Measurements from ENCODE around the gene BAIAP2L1.

Gene BAIAP2L1

GRCh38 chr7:98434087-98434486 lies 33.2 kb upstream of the BAIAP2L1 start:
- H2BK12ac ChIP-seq (ENCODE audit: low read length) = peak overlapping the region; percentile 73
- peak overlapping the region; percentile 70 for H2AK5ac ChIP-seq (ENCODE audit: low read depth, low read length)
- no peaks in the 10 kb centered on the region for H3K79me1 ChIP-seq (ENCODE audit: low read depth, low read length)
- no peak overlapping the region for H2BK120ac ChIP-seq (ENCODE audit: low read depth, low read length)
- H3K9ac ChIP-seq (ENCODE audit: low read depth, low read length, poor library complexity) = no peak overlapping the region
- H3K27me3 ChIP-seq (ENCODE audit: control insufficient read depth in 3 of 3, insufficient read depth in 3 of 3, low read depth in 1 of 3, low read length in 3 of 3) = no peaks in the 10 kb centered on the region
- peak overlapping the region; percentile 55 for H2BK15ac ChIP-seq (ENCODE audit: low read length)
- H2AFZ ChIP-seq (ENCODE audit: low read length) = no peak overlapping the region
- H3K4ac ChIP-seq (ENCODE audit: low read length) = no peak overlapping the region
- H4K91ac ChIP-seq (ENCODE audit: low read depth, low read length, poor library complexity) = no peak overlapping the region
- no peak overlapping the region for H3K27ac ChIP-seq (replicated peaks; ENCODE audit: low read length)
- no CpG with 5 or more reads among the region's 10 CpGs for WGBS, 2 donors (ENCODE audit: extremely low coverage in 2 of 2, insufficient read length in 2 of 2, insufficient replicate concordance in 1 of 2)
- peak overlapping the region; percentile 23 for H4K8ac ChIP-seq (ENCODE audit: low read depth, low read length)
- H3K4me3 ChIP-seq (ENCODE audit: low read length in 2 of 2) = no peak overlapping the region
- H2BK5ac ChIP-seq (ENCODE audit: low read length) = no peak overlapping the region
- no peak overlapping the region for H3K14ac ChIP-seq (ENCODE audit: low read length)
- H3K18ac ChIP-seq (ENCODE audit: low read length) = peak overlapping the region; percentile 28
- no peaks in the 10 kb centered on the region for H3K4me1 ChIP-seq (ENCODE audit: control insufficient read depth in 2 of 2, insufficient read depth in 1 of 2, low read depth in 1 of 2, low read length in 2 of 2)
- no peak for DNase-seq (ENCODE audit: low spot score)
- no peak overlapping the region for H3K23ac ChIP-seq (ENCODE audit: low read depth, low read length, poor library complexity)
- H3K36me3 ChIP-seq (replicated peaks in 1 of 2; ENCODE audit: control insufficient read depth in 2 of 2, insufficient read depth in 2 of 2, low read length in 2 of 2) = no peaks in the 10 kb centered on the region
- H3K4me2 ChIP-seq (ENCODE audit: insufficient read depth, low read length, poor library complexity, severe bottlenecking) = no peak overlapping the region
- H3K9me3 ChIP-seq (replicated peaks in 1 of 2; ENCODE audit: control insufficient read depth in 2 of 2, insufficient read depth in 1 of 2, low read depth in 1 of 2, low read length in 2 of 2) = peaks cover 0 to 2% of the 10 kb centered on the region in 2 donors

GRCh38 chr7:98429799-98430198 lies 28.9 kb upstream of the BAIAP2L1 start:
- H3K27ac ChIP-seq (replicated peaks; ENCODE audit: low read length) = no peak overlapping the region
- no peaks in the 10 kb centered on the region for H3K27me3 ChIP-seq (ENCODE audit: control insufficient read depth in 3 of 3, insufficient read depth in 3 of 3, low read depth in 1 of 3, low read length in 3 of 3)
- no peak overlapping the region for H2BK120ac ChIP-seq (ENCODE audit: low read depth, low read length)
- H2BK5ac ChIP-seq (ENCODE audit: low read length) = no peak overlapping the region
- DNase-seq (ENCODE audit: low spot score) = no peak
- no peak overlapping the region for H2BK15ac ChIP-seq (ENCODE audit: low read length)
- H3K23ac ChIP-seq (ENCODE audit: low read depth, low read length, poor library complexity) = no peak overlapping the region
- H3K4ac ChIP-seq (ENCODE audit: low read length) = no peak overlapping the region
- H3K18ac ChIP-seq (ENCODE audit: low read length) = no peak overlapping the region
- H4K8ac ChIP-seq (ENCODE audit: low read depth, low read length) = no peak overlapping the region
- H3K9me3 ChIP-seq (replicated peaks in 1 of 2; ENCODE audit: control insufficient read depth in 2 of 2, insufficient read depth in 1 of 2, low read depth in 1 of 2, low read length in 2 of 2) = peaks cover 0 to 2% of the 10 kb centered on the region in 2 donors
- H2BK12ac ChIP-seq (ENCODE audit: low read length) = no peak overlapping the region
- no CpG with 5 or more reads among the region's 13 CpGs for WGBS, 2 donors (ENCODE audit: extremely low coverage in 2 of 2, insufficient read length in 2 of 2, insufficient replicate concordance in 1 of 2)
- H4K91ac ChIP-seq (ENCODE audit: low read depth, low read length, poor library complexity) = no peak overlapping the region
- no peak overlapping the region for H3K4me2 ChIP-seq (ENCODE audit: insufficient read depth, low read length, poor library complexity, severe bottlenecking)
- no peak overlapping the region for H3K4me3 ChIP-seq (ENCODE audit: low read length in 2 of 2)
- no peak overlapping the region for H3K9ac ChIP-seq (ENCODE audit: low read depth, low read length, poor library complexity)
- no peak overlapping the region for H2AFZ ChIP-seq (ENCODE audit: low read length)
- H3K4me1 ChIP-seq (ENCODE audit: control insufficient read depth in 2 of 2, insufficient read depth in 1 of 2, low read depth in 1 of 2, low read length in 2 of 2) = no peaks in the 10 kb centered on the region
- no peak overlapping the region for H3K14ac ChIP-seq (ENCODE audit: low read length)
- no peak overlapping the region for H2AK5ac ChIP-seq (ENCODE audit: low read depth, low read length)
- no peaks in the 10 kb centered on the region for H3K79me1 ChIP-seq (ENCODE audit: low read depth, low read length)
- no peaks in the 10 kb centered on the region for H3K36me3 ChIP-seq (replicated peaks in 1 of 2; ENCODE audit: control insufficient read depth in 2 of 2, insufficient read depth in 2 of 2, low read length in 2 of 2)

GRCh38 chr7:98423043-98423442 lies 22.2 kb upstream of the BAIAP2L1 start:
- Histone ChIP-seq H2BK15ac (ENCODE audit: low read length) (no peak overlapping the region), H3K27me3 (ENCODE audit: control insufficient read depth in 3 of 3, insufficient read depth in 3 of 3, low read depth in 1 of 3, low read length in 3 of 3) (no peaks in the 10 kb centered on the region), H3K4me3 (ENCODE audit: low read length in 2 of 2) (no peak overlapping the region), H3K9me3 (replicated peaks in 1 of 2; ENCODE audit: control insufficient read depth in 2 of 2, insufficient read depth in 1 of 2, low read depth in 1 of 2, low read length in 2 of 2) (no peaks in the 10 kb centered on the region), H3K18ac (ENCODE audit: low read length) (no peak overlapping the region), H2AFZ (ENCODE audit: low read length) (no peak overlapping the region), H3K9ac (ENCODE audit: low read depth, low read length, poor library complexity) (no peak overlapping the region), H3K4ac (ENCODE audit: low read length) (no peak overlapping the region), H2BK5ac (ENCODE audit: low read length) (no peak overlapping the region), H3K79me1 (ENCODE audit: low read depth, low read length) (no peaks in the 10 kb centered on the region), H3K27ac (replicated peaks; ENCODE audit: low read length) (no peak overlapping the region), H2AK5ac (ENCODE audit: low read depth, low read length) (no peak overlapping the region), H2BK120ac (ENCODE audit: low read depth, low read length) (no peak overlapping the region), H4K91ac (ENCODE audit: low read depth, low read length, poor library complexity) (no peak overlapping the region), H4K8ac (ENCODE audit: low read depth, low read length) (no peak overlapping the region), H3K4me2 (ENCODE audit: insufficient read depth, low read length, poor library complexity, severe bottlenecking) (no peak overlapping the region), H3K4me1 (ENCODE audit: control insufficient read depth in 2 of 2, insufficient read depth in 1 of 2, low read depth in 1 of 2, low read length in 2 of 2) (no peaks in the 10 kb centered on the region), H3K14ac (ENCODE audit: low read length) (no peak overlapping the region), H3K36me3 (replicated peaks in 1 of 2; ENCODE audit: control insufficient read depth in 2 of 2, insufficient read depth in 2 of 2, low read length in 2 of 2) (no peaks in the 10 kb centered on the region), H2BK12ac (ENCODE audit: low read length) (no peak overlapping the region), H3K23ac (ENCODE audit: low read depth, low read length, poor library complexity) (no peak overlapping the region)
- WGBS, 2 donors (ENCODE audit: extremely low coverage in 2 of 2, insufficient read length in 2 of 2, insufficient replicate concordance in 1 of 2) = no CpG with 5 or more reads among the region's 2 CpGs
- DNase-seq (ENCODE audit: low spot score) = no peak

- Histone ChIP-seq H2AFZ (ENCODE audit: low read length) (no peak overlapping the region), H3K4me2 (ENCODE audit: insufficient read depth, low read length, poor library complexity, severe bottlenecking) (no peak overlapping the region), H3K4me1 (ENCODE audit: control insufficient read depth in 2 of 2, insufficient read depth in 1 of 2, low read depth in 1 of 2, low read length in 2 of 2) (no peaks in the 10 kb centered on the region), H3K4me3 (ENCODE audit: low read length in 2 of 2) (no peak overlapping the region), H3K27me3 (ENCODE audit: control insufficient read depth in 3 of 3, insufficient read depth in 3 of 3, low read depth in 1 of 3, low read length in 3 of 3) (no peaks in the 10 kb centered on the region), H2BK12ac (ENCODE audit: low read length) (no peak overlapping the region), H3K9ac (ENCODE audit: low read depth, low read length, poor library complexity) (peak overlapping the region; percentile 7), H3K4ac (ENCODE audit: low read length) (no peak overlapping the region), H3K79me1 (ENCODE audit: low read depth, low read length) (no peaks in the 10 kb centered on the region), H2BK15ac (ENCODE audit: low read length) (no peak overlapping the region), H2AK5ac (ENCODE audit: low read depth, low read length) (no peak overlapping the region), H3K23ac (ENCODE audit: low read depth, low read length, poor library complexity) (no peak overlapping the region), H4K91ac (ENCODE audit: low read depth, low read length, poor library complexity) (no peak overlapping the region), H3K36me3 (replicated peaks in 1 of 2; ENCODE audit: control insufficient read depth in 2 of 2, insufficient read depth in 2 of 2, low read length in 2 of 2) (no peaks in the 10 kb centered on the region), H3K14ac (ENCODE audit: low read length) (no peak overlapping the region), H3K9me3 (replicated peaks in 1 of 2; ENCODE audit: control insufficient read depth in 2 of 2, insufficient read depth in 1 of 2, low read depth in 1 of 2, low read length in 2 of 2) (no peaks in the 10 kb centered on the region), H4K8ac (ENCODE audit: low read depth, low read length) (no peak overlapping the region), H3K27ac (replicated peaks; ENCODE audit: low read length) (no peak overlapping the region), H2BK120ac (ENCODE audit: low read depth, low read length) (no peak overlapping the region), H2BK5ac (ENCODE audit: low read length) (no peak overlapping the region), H3K18ac (ENCODE audit: low read length) (no peak overlapping the region)
- no CpG with 5 or more reads among the region's 27 CpGs for WGBS, 2 donors (ENCODE audit: extremely low coverage in 2 of 2, insufficient read length in 2 of 2, insufficient replicate concordance in 1 of 2)
- peak; percentile 58 for DNase-seq (ENCODE audit: low spot score)
Measured at GRCh38 chr7:98420966-98421612, 20.2 kb upstream of the BAIAP2L1 start.
